Liver (tissue), 9 donors: Measurements from ENCODE around the gene RNASE8. TPM values are rescaled to one million over a fixed set of nuclear protein-coding genes. Genes with fewer than 3 reads are reported as not detected.
A peak's percentile ranks its signal among the peaks of the same experiment; 100 is the strongest.

Source experiments
- DNase-seq: peaks from one replicate; pipeline ENCODE4 v3.0.0-alpha.2; 2017; ENCODE audit warnings: low spot score
- H3K27ac ChIP-seq, 2 donors: one replicate each; pipeline ENCODE4 v1.7.0; 2013; ENCODE audit warnings: inconsistent platforms in 2 of 2, low read length in 2 of 2, control low read depth in 1 of 2, low read depth in 1 of 2, mild to moderate bottlenecking in 1 of 2
- H3K27me3 ChIP-seq, 4 donors: one replicate each; pipeline versions ENCODE4 v1.6.1 to v1.7.0; 2013; ENCODE audit warnings: low read length in 3 of 4, inconsistent platforms in 1 of 4, mild to moderate bottlenecking in 1 of 4, moderate library complexity in 1 of 4; ENCODE audit not compliant: control insufficient read depth in 4 of 4, insufficient read depth in 4 of 4
- H3K36me3 ChIP-seq, 4 donors: one replicate each; pipeline versions ENCODE4 v1.6.1 to v1.7.0; 2013; ENCODE audit warnings: low read length in 3 of 4, mild to moderate bottlenecking in 3 of 4, low read depth in 1 of 4, moderate library complexity in 1 of 4; ENCODE audit not compliant: control insufficient read depth in 4 of 4, insufficient read depth in 3 of 4
- H3K4me1 ChIP-seq, 4 donors: one replicate each; pipeline versions ENCODE4 v1.6.1 to v1.7.0; 2013; ENCODE audit warnings: low read length in 3 of 4, mild to moderate bottlenecking in 3 of 4, moderate library complexity in 1 of 4; ENCODE audit not compliant: control insufficient read depth in 4 of 4, insufficient read depth in 4 of 4
- H3K4me3 ChIP-seq, 3 donors: one replicate each; pipeline versions ENCODE4 v1.6.1 to v1.7.0; 2013; ENCODE audit warnings: low read length in 3 of 3, control low read depth in 1 of 3, low read depth in 1 of 3, mild to moderate bottlenecking in 1 of 3
- H3K9ac ChIP-seq, 2 donors: one replicate each; pipeline ENCODE4 v1.7.0; 2013; ENCODE audit warnings: low read length in 2 of 2, mild to moderate bottlenecking in 2 of 2, moderate library complexity in 2 of 2, control low read depth in 1 of 2, low read depth in 1 of 2
- H3K9me3 ChIP-seq, 4 donors: one replicate each; pipeline versions ENCODE4 v1.6.1 to v1.7.0; 2013; ENCODE audit warnings: low read length in 3 of 4; ENCODE audit not compliant: control insufficient read depth in 4 of 4
- ATF3 ChIP-seq: IDR thresholded peaks from 2 replicates; pipeline ENCODE4 v1.6.1; 2016; ENCODE audit warnings: antibody characterized with exemption
- HNF4A ChIP-seq, 2 donors: conservative IDR thresholded peaks; 2 replicates each; pipeline ENCODE4 v1.6.1; 2016; ENCODE audit warnings: antibody characterized with exemption in 2 of 2, mild to moderate bottlenecking in 2 of 2
- NR2F2 ChIP-seq: IDR thresholded peaks from 2 replicates; pipeline ENCODE4 v1.6.1; 2016; ENCODE audit warnings: antibody characterized with exemption
- RAD21 ChIP-seq, 2 donors: IDR thresholded peaks; 2 replicates each; pipeline ENCODE4 v1.6.1; 2016; ENCODE audit warnings: antibody characterized with exemption in 2 of 2, mild to moderate bottlenecking in 2 of 2
- SP1 ChIP-seq: IDR thresholded peaks from 2 replicates; pipeline ENCODE4 v1.6.1; 2018; ENCODE audit warnings: antibody characterized with exemption, mild to moderate bottlenecking
- ZBTB33 ChIP-seq: IDR thresholded peaks from 2 replicates; pipeline ENCODE4 v1.6.1; 2016; ENCODE audit warnings: antibody characterized with exemption
- WGBS: extraction: QIAGEN DNeasy Blood & Tissue Kit; methylation state at CpG from one replicate; pipeline ENCODE4 v1.1.7; 2013; 5-methylcytosine and 5-hydroxymethylcytosine counted together
- polyA plus RNA-seq, 2 donors: library from polyadenylated mRNA; stranded (reverse) in 1 of 2; unstranded in 1 of 2; fragments of 200-250 nt in 1 of 2; fragments of >200 nt in 1 of 2; fragmentation: Nextera tagmentation in 1 of 2; extraction: Ambion mirVana in 1 of 2; gene quantifications; one replicate each; pipeline versions ENCODE4 v1.2.1 to v1.2.3, GENCODE V29; 2013 to 2015
- total RNA-seq, 2 donors: library from RNA; depleted of rRNA; stranded (reverse); fragments of >200 nt; gene quantifications; one replicate each; pipeline ENCODE4 v1.2.3, GENCODE V29; 2014
- TF ChIP-seq, protein P1 (sequence below): IDR thresholded peaks from 2 replicates; pipeline ENCODE4 v1.6.1; 2016; ENCODE audit warnings: antibody characterized with exemption, mild to moderate bottlenecking
- donor health status: healthy.
- donor health status: healthy.
- donor health status: healthy.
- donor health status: healthy.
- donor health status: healthy.

The RNASE8 gene
- total and polyA plus RNA-seq, 4 donors: not detected

GRCh38 chr14:21107283-21107800, 49.7 kb downstream of the RNASE8 start:
- no peak for DNase-seq
- H3K9ac ChIP-seq: no peak overlapping the region
- H3K9me3 ChIP-seq: no peaks in the 10 kb centered on the region
- peaks cover 8 to 47% (median 41%) of the 10 kb centered on the region in 4 donors for H3K4me1 ChIP-seq
- 60% methylated on average over 5 of the region's 5 CpGs for WGBS
- TF ChIP-seq HNF4A (conservative IDR thresholded peaks at IDR 0.05) (no peak), NR2F2 (no peak), ATF3 (no peak), ZBTB33 (no peak), SP1 (no peak), RAD21 (IDR thresholded peaks at IDR 0.05) (no peak)
- TF ChIP-seq, protein P1, sequence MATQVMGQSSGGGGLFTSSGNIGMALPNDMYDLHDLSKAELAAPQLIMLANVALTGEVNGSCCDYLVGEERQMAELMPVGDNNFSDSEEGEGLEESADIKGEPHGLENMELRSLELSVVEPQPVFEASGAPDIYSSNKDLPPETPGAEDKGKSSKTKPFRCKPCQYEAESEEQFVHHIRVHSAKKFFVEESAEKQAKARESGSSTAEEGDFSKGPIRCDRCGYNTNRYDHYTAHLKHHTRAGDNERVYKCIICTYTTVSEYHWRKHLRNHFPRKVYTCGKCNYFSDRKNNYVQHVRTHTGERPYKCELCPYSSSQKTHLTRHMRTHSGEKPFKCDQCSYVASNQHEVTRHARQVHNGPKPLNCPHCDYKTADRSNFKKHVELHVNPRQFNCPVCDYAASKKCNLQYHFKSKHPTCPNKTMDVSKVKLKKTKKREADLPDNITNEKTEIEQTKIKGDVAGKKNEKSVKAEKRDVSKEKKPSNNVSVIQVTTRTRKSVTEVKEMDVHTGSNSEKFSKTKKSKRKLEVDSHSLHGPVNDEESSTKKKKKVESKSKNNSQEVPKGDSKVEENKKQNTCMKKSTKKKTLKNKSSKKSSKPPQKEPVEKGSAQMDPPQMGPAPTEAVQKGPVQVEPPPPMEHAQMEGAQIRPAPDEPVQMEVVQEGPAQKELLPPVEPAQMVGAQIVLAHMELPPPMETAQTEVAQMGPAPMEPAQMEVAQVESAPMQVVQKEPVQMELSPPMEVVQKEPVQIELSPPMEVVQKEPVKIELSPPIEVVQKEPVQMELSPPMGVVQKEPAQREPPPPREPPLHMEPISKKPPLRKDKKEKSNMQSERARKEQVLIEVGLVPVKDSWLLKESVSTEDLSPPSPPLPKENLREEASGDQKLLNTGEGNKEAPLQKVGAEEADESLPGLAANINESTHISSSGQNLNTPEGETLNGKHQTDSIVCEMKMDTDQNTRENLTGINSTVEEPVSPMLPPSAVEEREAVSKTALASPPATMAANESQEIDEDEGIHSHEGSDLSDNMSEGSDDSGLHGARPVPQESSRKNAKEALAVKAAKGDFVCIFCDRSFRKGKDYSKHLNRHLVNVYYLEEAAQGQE: no peak
- no peaks in the 10 kb centered on the region for H3K27me3 ChIP-seq
- no peaks in the 10 kb centered on the region for H3K36me3 ChIP-seq
- peak overlapping the region; percentile 63 to 79 for H3K27ac ChIP-seq
- no peak overlapping the region for H3K4me3 ChIP-seq

Other genes with a start within 250 kb of the RNASE8 start
- 10 to 100 TPM in 1 of 2 donors, not detected in 1; 12.2 TPM for gene RNASE3, start 166.4 kb upstream of the RNASE8 start, total RNA-seq
- under 1 TPM in 1 of 2 donors, not detected in 1; 0.52 TPM for gene RNASE3, start 166.4 kb upstream of the RNASE8 start, polyA plus RNA-seq
- 10 to 100 TPM in 1 of 2 donors, under 1 TPM in 1; 0.59 to 27.0 TPM for gene RNASE2, start 102.3 kb upstream of the RNASE8 start, total RNA-seq
- gene RNASE2, start 102.3 kb upstream of the RNASE8 start, polyA plus RNA-seq: 1 to 10 TPM; 2.9 to 5.7 TPM
- gene METTL17, start 67.8 kb upstream of the RNASE8 start, total RNA-seq: 10 to 100 TPM; 31.0 to 64.8 TPM
- 10 to 100 TPM; 35.9 to 58.6 TPM for gene METTL17, start 67.8 kb upstream of the RNASE8 start, polyA plus RNA-seq
- under 1 TPM in 1 of 2 donors, not detected in 1; 0.08 TPM for gene SLC39A2, start 58.5 kb upstream of the RNASE8 start, total RNA-seq
- gene SLC39A2, start 58.5 kb upstream of the RNASE8 start, polyA plus RNA-seq: under 1 TPM in 1 of 2 donors, not detected in 1; 0.05 TPM
- gene NDRG2, start 32.8 kb upstream of the RNASE8 start, total RNA-seq: 100 to 1,000 TPM; 107 to 191 TPM
- 100 to 1,000 TPM in 1 of 2 donors, 10 to 100 TPM in 1; 72.9 to 156 TPM for gene NDRG2, start 32.8 kb upstream of the RNASE8 start, polyA plus RNA-seq
- gene TPPP2, start 27.6 kb upstream of the RNASE8 start, total RNA-seq: 1 to 10 TPM; 1.6 to 5.9 TPM
- 1 to 10 TPM; 1.5 to 1.6 TPM for gene TPPP2, start 27.6 kb upstream of the RNASE8 start, polyA plus RNA-seq
- under 1 TPM; 0.05 to 0.08 TPM for gene RNASE13, start 23.0 kb upstream of the RNASE8 start, total RNA-seq
- gene RNASE13, start 23.0 kb upstream of the RNASE8 start, polyA plus RNA-seq: not detected
- under 1 TPM in 1 of 2 donors, not detected in 1; 0.33 TPM for gene RNASE7, start 15.5 kb upstream of the RNASE8 start, total RNA-seq
- gene RNASE7, start 15.5 kb upstream of the RNASE8 start, polyA plus RNA-seq: under 1 TPM; 0.11 to 0.12 TPM
- 10 to 100 TPM; 19.8 to 42.5 TPM for gene ARHGEF40, start 12.5 kb downstream of the RNASE8 start, total RNA-seq
- gene ARHGEF40, start 12.5 kb downstream of the RNASE8 start, polyA plus RNA-seq: 10 to 100 TPM in 1 of 2 donors, 1 to 10 TPM in 1; 9.3 to 14.0 TPM
- 1 to 10 TPM; 4.7 to 6.2 TPM for gene ZNF219, start 40.8 kb downstream of the RNASE8 start, total RNA-seq
- 10 to 100 TPM in 1 of 2 donors, 1 to 10 TPM in 1; 1.3 to 10.5 TPM for gene ZNF219, start 40.8 kb downstream of the RNASE8 start, polyA plus RNA-seq
- gene TMEM253, start 43.2 kb downstream of the RNASE8 start, total RNA-seq: under 1 TPM; 0.19 to 0.25 TPM
- under 1 TPM in 1 of 2 donors, not detected in 1; 0.14 TPM for gene TMEM253, start 43.2 kb downstream of the RNASE8 start, polyA plus RNA-seq
- not detected for gene OR5AU1, start 98.2 kb downstream of the RNASE8 start, total RNA-seq
- gene OR5AU1, start 98.2 kb downstream of the RNASE8 start, polyA plus RNA-seq: not detected
- gene HNRNPC, start 211.6 kb downstream of the RNASE8 start, total RNA-seq: 100 to 1,000 TPM; 286 to 384 TPM
- gene HNRNPC, start 211.6 kb downstream of the RNASE8 start, polyA plus RNA-seq: 100 to 1,000 TPM; 119 to 254 TPM
- gene RPGRIP1, start 222.3 kb downstream of the RNASE8 start, total RNA-seq: 1 to 10 TPM in 1 of 2 donors, under 1 TPM in 1; 0.42 to 1.3 TPM
- under 1 TPM; 0.27 to 0.38 TPM for gene RPGRIP1, start 222.3 kb downstream of the RNASE8 start, polyA plus RNA-seq